Measurements from ENCODE around the gene RTP5.

Gene RTP5

GRCh38 chr2:241851325-241852115, 18.0 kb upstream of the RTP5 start:
- peaks cover 47% of the 10 kb centered on the region for H3K36me3 Mint-ChIP-seq (ENCODE audit: low read depth)
- no peak for DNase-seq
- H3K9me3 Mint-ChIP-seq = no peaks in the 10 kb centered on the region
- peaks cover 16% of the 10 kb centered on the region for H3K4me1 Mint-ChIP-seq (ENCODE audit: low read depth)
- H3K27ac Mint-ChIP-seq = no peak overlapping the region
- H3K4me3 Mint-ChIP-seq = no peak overlapping the region
- no peaks in the 10 kb centered on the region for H3K27me3 Mint-ChIP-seq

- H3K4me3 Mint-ChIP-seq = no peak overlapping the region
- peaks cover 19% of the 10 kb centered on the region for H3K4me1 Mint-ChIP-seq (ENCODE audit: low read depth)
- H3K9me3 Mint-ChIP-seq = no peaks in the 10 kb centered on the region
- peaks cover 54% of the 10 kb centered on the region for H3K36me3 Mint-ChIP-seq (ENCODE audit: low read depth)
- DNase-seq = peak; percentile 28
- H3K27ac Mint-ChIP-seq = no peak overlapping the region
- H3K27me3 Mint-ChIP-seq = no peaks in the 10 kb centered on the region
Measured at GRCh38 chr2:241852116-241852980, 17.2 kb upstream of the RTP5 start.

DNA sequence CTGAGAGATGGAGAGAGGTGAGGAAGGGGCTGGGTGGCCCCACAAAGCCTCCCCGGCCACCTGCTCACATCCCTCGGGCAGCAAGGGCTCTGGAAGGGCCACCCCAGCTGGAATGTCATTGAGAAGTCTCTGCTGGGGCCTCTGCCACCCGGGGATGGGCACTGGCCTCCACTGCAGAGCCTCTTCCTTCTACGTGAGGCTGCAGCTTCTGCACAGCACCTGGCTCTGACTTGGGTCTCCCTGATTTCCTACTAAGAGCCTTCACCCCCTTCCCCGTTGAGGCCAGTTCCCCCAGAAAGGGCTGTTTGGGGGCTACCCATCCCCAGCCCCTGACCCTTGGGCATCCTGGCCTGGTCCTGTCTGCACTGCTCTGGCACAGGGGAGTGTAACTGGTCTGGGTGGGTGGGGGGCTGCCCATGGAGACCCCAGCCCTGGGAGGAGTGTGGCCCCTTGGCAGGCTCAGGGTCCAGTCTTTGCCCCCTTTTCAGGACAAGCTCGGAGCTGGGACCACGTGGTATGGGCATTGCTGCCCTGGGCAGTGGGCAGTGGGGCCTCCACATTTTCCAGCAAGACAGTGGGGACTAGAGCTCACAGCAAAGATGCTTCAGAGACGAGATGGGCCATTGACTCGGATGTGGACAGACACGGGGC, 16.4 kb upstream of the RTP5 start:
- no peak overlapping the region for H3K4me3 Mint-ChIP-seq
- no peak overlapping the region for H3K27ac Mint-ChIP-seq
- H3K27me3 Mint-ChIP-seq = no peaks in the 10 kb centered on the region
- peaks cover 59% of the 10 kb centered on the region for H3K36me3 Mint-ChIP-seq (ENCODE audit: low read depth)
- H3K4me1 Mint-ChIP-seq (ENCODE audit: low read depth) = peaks cover 22% of the 10 kb centered on the region
- H3K9me3 Mint-ChIP-seq = no peaks in the 10 kb centered on the region
- DNase-seq = peak; percentile 28

GRCh38 chr2:241853651-241854341, 15.7 kb upstream of the RTP5 start:
- H3K4me3 Mint-ChIP-seq = no peak overlapping the region
- no peak overlapping the region for H3K27ac Mint-ChIP-seq
- peaks cover 24% of the 10 kb centered on the region for H3K4me1 Mint-ChIP-seq (ENCODE audit: low read depth)
- DNase-seq = peak; percentile 45
- no peaks in the 10 kb centered on the region for H3K27me3 Mint-ChIP-seq
- H3K9me3 Mint-ChIP-seq = no peaks in the 10 kb centered on the region
- H3K36me3 Mint-ChIP-seq (ENCODE audit: low read depth) = peaks cover 60% of the 10 kb centered on the region

DNA sequence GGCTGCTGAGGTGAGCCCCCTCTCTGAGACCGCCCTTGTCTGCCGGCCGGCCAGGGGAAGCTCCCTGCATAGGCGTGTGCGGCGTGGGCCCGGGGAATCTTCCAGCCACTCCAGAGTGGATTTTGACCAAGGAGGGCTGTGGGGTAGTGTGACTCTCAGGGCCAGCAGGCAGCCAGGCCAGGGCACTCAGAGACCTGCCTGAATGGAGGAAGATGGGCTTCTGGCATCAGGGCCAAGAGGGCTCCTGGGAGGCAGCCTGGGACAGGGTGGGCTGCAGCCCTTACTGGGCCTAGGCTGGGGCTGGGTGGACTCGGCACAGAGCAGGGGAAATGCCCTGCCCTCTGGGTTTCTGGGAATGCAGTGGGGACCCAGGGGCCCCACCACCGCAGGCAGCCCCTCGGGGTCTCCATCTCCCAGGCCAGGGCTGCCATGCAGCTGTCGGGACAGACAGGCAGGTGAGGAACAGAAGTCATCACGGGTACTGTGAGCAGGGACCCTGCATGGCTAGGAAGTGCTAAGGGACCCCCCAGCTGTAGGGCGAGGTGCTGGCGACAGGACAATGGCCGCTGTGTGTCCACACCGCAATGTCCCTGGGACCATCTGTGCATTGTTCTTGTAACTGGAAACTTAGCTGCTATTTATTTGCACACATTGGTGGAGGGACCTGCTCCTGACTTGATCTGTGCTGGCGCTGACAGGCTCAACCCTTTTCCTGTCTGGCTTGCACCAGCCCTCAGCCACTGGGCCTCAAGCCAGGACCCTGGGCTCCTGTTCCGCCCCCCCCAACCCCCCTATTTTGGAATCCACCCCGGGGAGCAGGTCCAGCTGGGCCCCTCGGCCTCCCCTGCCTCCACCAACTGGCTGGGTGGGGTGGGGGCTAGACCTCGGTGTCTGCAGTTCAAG, 14.9 kb upstream of the RTP5 start:
- DNase-seq = peak; percentile 28
- Mint-ChIP-seq H3K9me3 (no peaks in the 10 kb centered on the region), H3K27ac (no peak overlapping the region), H3K4me3 (no peak overlapping the region), H3K4me1 (ENCODE audit: low read depth) (peaks cover 25% of the 10 kb centered on the region), H3K36me3 (ENCODE audit: low read depth) (peaks cover 59% of the 10 kb centered on the region), H3K27me3 (no peaks in the 10 kb centered on the region)

DNA sequence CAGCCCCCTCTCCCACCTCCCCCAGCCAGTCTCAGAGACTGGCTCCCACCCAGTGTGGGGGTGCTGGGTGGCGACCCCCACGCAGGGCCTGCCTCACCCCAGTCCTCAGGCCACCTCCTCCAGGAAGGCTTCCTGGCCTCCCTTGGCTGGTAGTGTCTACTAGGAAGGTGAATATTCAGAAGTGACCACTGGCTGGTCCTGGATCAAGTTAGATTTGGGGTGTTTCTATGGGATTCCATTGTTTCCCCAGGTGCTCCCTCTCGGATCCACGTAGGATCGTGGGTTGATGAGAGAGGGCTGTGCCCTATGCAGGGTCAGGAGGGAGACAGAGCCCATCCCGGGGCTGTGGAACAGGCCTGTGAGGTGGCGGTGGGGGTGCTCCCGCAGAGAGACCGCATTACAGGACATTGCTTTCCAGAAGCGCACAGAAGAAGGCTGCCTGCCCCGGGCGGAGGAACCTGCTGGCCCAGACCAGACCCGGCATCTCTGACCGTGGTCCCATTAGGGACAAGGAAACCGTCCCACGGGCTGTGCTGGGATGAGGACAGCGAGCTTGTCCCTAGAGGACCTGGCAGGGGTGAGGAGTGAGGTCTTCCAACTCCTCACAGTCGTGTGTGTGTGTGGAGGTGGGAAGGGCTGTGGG, 14.2 kb upstream of the RTP5 start:
- Mint-ChIP-seq H3K27me3 (no peaks in the 10 kb centered on the region), H3K9me3 (no peaks in the 10 kb centered on the region), H3K36me3 (ENCODE audit: low read depth) (peaks cover 56% of the 10 kb centered on the region), H3K4me1 (ENCODE audit: low read depth) (peaks cover 32% of the 10 kb centered on the region), H3K27ac (peak overlapping the region; percentile 47), H3K4me3 (peak overlapping the region; percentile 88)
- DNase-seq = no peak

GRCh38 chr2:241855888-241856422, 13.6 kb upstream of the RTP5 start:
- peak; percentile 29 for DNase-seq
- Mint-ChIP-seq H3K27ac (peak overlapping the region; percentile 47), H3K36me3 (ENCODE audit: low read depth) (peaks cover 52% of the 10 kb centered on the region), H3K4me3 (peak overlapping the region; percentile 88), H3K4me1 (ENCODE audit: low read depth) (peaks cover 38% of the 10 kb centered on the region), H3K9me3 (no peaks in the 10 kb centered on the region), H3K27me3 (no peaks in the 10 kb centered on the region)

DNA sequence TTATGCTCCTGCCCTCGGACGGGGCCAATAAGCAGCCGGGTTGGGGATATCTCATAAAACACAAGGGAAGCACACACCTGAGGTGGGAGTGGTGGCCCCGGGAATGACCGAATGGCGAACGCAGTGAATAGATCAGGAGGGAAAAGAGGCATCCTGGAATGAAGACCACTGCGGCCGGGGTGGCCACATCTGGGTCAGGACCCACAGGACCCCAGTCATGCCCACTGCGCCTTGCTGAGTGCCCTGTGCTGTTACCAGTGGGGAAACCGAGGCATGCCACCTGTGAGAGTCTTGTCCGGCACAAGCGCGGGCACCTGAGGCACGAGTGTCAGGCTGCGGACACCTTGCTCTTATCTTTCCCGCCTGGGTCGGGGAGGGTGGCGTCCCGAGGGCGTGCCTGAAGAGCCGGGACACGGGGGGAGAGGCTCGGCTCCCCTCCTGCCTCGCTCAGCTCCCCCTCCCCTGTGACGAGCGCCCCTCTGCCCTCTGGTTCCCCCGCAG, 12.4 kb upstream of the RTP5 start:
- Mint-ChIP-seq H3K9me3 (no peaks in the 10 kb centered on the region), H3K4me3 (peak overlapping the region; percentile 88), H3K36me3 (ENCODE audit: low read depth) (peaks cover 43% of the 10 kb centered on the region), H3K27me3 (no peaks in the 10 kb centered on the region), H3K4me1 (ENCODE audit: low read depth) (peaks cover 49% of the 10 kb centered on the region), H3K27ac (peak overlapping the region; percentile 73)
- DNase-seq = no peak

GRCh38 chr2:241857572-241858121, 11.9 kb upstream of the RTP5 start:
- Mint-ChIP-seq H3K4me1 (ENCODE audit: low read depth) (peaks cover 55% of the 10 kb centered on the region), H3K4me3 (peak overlapping the region; percentile 88), H3K27me3 (no peaks in the 10 kb centered on the region), H3K36me3 (ENCODE audit: low read depth) (peaks cover 39% of the 10 kb centered on the region), H3K27ac (peak overlapping the region; percentile 90), H3K9me3 (no peaks in the 10 kb centered on the region)
- DNase-seq = no peak

DNA sequence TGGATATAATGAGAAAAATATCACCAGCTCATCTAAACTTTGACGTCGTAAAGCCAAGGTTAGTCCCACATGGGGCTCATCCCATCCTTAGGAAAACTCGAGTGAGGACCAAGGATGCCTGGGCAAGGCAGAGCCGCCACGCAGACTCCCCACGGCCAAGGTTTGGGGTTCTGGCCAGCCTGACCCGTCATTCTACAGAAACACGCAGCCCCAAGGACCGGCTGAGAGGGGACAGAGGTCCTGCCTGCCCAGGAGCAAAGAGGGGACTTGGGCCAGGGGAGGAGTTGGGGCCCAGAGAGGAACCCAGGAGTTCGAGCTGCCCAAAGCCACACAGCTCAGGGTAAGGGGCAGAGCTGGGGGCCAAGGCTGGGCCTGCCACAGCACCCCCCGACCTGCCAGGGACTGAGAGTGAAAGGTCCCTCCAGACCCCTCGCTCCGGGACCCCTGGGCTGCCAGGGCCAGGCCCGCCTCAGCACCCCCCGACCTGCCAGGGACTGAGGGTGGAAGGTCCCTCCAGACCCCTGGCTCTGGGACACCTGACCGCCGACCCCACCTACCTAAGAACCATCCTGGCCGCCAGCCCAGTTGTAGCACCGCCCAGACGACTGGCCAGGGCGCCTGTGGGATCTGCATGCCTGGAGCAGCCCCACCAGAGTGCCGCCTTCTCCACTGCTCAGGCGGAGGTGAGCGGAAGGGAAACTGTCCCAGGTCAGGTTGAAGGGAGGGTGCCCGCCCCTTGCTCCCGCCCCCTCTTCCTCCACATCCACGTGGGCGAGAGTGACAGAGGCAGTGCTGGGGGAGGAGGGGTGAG, 11.1 kb upstream of the RTP5 start, which contains the start of gene PDCD1:
TSS of gene PDCD1 (minus strand) at position 689 of the 811 bp plus-strand sequence. CDS start at position 633, 56 bp downstream.
- peaks cover 62% of the 10 kb centered on the region for H3K4me1 Mint-ChIP-seq (ENCODE audit: low read depth)
- DNase-seq = no peak
- H3K9me3 Mint-ChIP-seq = no peaks in the 10 kb centered on the region
- H3K27me3 Mint-ChIP-seq = no peaks in the 10 kb centered on the region
- peaks cover 32% of the 10 kb centered on the region for H3K36me3 Mint-ChIP-seq (ENCODE audit: low read depth)
- H3K4me3 Mint-ChIP-seq = peak within 1 kb of the TSS; percentile 88
- peak within 1 kb of the TSS; percentile 97 for H3K27ac Mint-ChIP-seq

DNA sequence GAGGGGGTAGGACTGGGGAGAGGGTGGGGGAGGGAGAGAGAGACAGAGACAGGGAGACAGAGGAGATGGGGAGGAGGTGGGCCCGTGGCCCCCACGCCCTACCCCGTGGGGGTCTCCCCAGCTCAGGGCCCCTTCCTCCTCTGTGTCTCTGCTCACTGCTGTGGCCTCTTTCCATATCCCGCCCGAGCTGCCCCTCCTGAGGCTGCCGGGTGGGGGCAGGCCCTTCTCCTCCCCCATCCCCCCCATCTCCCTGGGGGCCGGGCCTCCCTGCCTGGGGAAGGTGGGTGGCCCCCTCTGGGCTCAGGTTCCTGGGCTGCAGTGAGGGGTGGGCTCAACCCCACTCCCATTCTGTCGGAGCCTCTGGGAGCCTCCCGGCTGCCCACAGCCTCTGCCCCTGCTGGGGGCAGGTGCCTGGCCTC, 10.5 kb upstream of the RTP5 start:
- Mint-ChIP-seq H3K27ac (peak overlapping the region; percentile 97), H3K4me1 (ENCODE audit: low read depth) (peaks cover 64% of the 10 kb centered on the region), H3K4me3 (peak overlapping the region; percentile 88), H3K9me3 (peaks cover under 1% of the 10 kb centered on the region), H3K27me3 (no peaks in the 10 kb centered on the region), H3K36me3 (ENCODE audit: low read depth) (peaks cover 27% of the 10 kb centered on the region)
- DNase-seq = peak; percentile 84
